Retinal pigment epithelial cell (primary cell): ENCODE results near the gene VPS16.

Experiments
- DNase-seq: peaks from one replicate; pipeline ENCODE4 v3.0.0-alpha.2; 2010; ENCODE audit warnings: low read depth
- H3K4me3 ChIP-seq: 2 replicates; pipeline ENCODE4 v1.5.1; 2011; ENCODE audit warnings: mild to moderate bottlenecking, low read length, control low read depth, moderate library complexity
- CTCF ChIP-seq: conservative IDR thresholded peaks from 2 replicates; pipeline ENCODE4 v1.5.1; 2011; ENCODE audit warnings: low read depth, low read length, control low read depth, inconsistent platforms

The VPS16 gene

GRCh38 chr20:2809690-2810089 lies 30.9 kb upstream of the VPS16 start:
- TF ChIP-seq CTCF: no peak
- H3K4me3 ChIP-seq: no peak overlapping the region
- no peak for DNase-seq

GRCh38 chr20:2812189-2812588 lies 28.4 kb upstream of the VPS16 start:
- DNase-seq: no peak
- no peak overlapping the region for H3K4me3 ChIP-seq
- TF ChIP-seq CTCF: no peak

- DNase-seq: no peak
- no peak overlapping the region for H3K4me3 ChIP-seq
- no peak for TF ChIP-seq CTCF
These were observed 26.5 kb upstream of the VPS16 start for GRCh38 chr20:2814076-2814475.

- no peak within 1 kb of the TSS for H3K4me3 ChIP-seq
- TF ChIP-seq CTCF: no peak
- DNase-seq: peak; percentile 40
These were observed 25.9 kb upstream of the VPS16 start, which contains the start of gene C20orf141 for GRCh38 chr20:2814587-2815051. C20orf141 (plus strand) TSS chr20:2814987; CDS start chr20:2815185, 198 bp downstream.

GRCh38 chr20:2815242-2815900 lies 25.2 kb upstream of the VPS16 start:
- no peak for DNase-seq
- TF ChIP-seq CTCF: no peak
- H3K4me3 ChIP-seq: no peak overlapping the region

- no peak for TF ChIP-seq CTCF
- DNase-seq: no peak
- no peak within 1 kb of the TSS for H3K4me3 ChIP-seq
These were observed 24.4 kb upstream of the VPS16 start, which contains the start of gene TMEM239 for GRCh38 chr20:2816030-2816582. TMEM239 (plus strand) TSS chr20:2816364; CDS start chr20:2816555, 191 bp downstream.
